GM18498 (cell line): ENCODE results near the gene AXIN1.

Experiments used
- ATAC-seq: cut with Tn5 transposase; IDR thresholded peaks from one replicate; pipeline ENCODE4 v1.9.1; 2021; ENCODE audit warnings: mild to moderate bottlenecking, moderate library complexity; ENCODE audit not compliant: unreplicated experiment

The AXIN1 gene

DNA sequence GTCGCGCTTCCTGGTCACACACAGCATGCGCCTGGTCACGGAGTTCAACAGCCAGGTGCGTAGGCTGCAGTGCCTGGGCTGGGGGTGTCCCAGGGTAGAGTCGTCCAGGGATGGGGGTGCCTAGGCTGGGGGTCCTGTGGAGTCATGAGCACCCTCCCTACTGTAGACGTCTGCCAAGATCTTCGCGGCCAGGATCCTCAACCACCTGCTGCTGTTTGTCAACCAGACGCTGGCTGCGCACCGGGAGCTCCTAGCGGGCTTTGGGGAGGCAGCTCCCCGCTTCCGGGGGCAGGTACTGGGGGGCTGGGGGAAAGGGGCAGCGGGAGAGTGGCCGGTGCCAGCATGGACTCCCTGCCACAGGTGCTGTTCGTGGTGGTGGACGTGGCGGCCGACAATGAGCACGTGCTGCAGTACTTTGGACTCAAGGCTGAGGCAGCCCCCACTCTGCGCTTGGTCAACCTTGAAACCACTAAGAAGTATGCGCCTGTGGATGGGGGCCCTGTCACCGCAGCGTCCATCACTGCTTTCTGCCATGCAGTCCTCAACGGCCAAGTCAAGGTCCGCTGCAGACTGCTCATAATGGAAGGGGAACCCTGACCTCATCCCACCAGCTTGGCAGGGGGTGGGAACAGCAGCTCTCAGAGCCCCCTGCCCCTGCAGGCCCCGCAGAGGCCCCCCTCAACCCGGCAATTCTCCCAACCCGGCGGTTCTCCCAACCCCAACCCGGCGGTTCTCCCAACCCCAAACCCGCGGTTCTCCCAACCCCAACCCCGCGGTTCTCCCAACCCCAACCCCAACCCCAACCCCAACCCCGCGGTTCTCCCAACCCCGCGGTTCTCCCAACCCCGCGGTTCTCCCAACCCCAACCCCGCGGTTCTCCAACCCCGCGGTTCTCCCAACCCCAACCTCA, 67.1 kb downstream of the AXIN1 start:
- ATAC-seq = no peak

DNA sequence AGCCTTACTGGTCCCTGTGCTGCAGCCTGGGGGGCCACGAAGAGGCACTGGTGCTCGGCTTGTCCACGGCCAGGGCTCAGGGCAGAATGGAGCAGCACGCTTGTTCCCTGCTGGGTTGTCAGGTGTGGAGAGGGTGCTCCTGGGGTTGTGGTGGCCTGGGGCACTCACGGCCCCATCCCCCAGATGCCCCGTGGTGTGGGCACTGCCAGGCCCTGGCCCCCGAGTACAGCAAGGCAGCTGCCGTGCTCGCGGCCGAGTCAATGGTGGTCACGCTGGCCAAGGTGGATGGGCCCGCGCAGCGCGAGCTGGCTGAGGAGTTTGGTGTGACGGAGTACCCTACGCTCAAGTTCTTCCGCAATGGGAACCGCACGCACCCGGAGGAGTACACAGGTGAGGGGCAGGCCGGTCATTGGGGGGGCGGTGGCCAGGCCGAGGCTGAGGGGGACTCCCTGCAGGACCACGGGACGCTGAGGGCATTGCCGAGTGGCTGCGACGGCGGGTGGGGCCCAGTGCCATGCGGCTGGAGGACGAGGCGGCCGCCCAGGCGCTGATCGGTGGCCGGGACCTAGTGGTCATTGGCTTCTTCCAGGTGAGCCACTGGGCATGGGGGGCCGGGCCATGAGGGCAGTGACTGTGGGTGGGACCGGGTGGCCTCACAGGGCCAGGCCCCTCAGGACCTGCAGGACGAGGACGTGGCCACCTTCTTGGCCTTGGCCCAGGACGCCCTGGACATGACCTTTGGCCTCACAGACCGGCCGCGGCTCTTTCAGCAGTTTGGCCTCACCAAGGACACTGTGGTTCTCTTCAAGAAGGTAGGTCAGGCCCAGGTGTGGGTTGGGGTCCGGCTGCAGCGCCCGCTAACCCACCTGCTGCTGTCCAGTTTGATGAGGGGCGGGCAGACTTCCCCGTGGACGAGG, 68.1 kb downstream of the AXIN1 start:
- no peak for ATAC-seq

DNA sequence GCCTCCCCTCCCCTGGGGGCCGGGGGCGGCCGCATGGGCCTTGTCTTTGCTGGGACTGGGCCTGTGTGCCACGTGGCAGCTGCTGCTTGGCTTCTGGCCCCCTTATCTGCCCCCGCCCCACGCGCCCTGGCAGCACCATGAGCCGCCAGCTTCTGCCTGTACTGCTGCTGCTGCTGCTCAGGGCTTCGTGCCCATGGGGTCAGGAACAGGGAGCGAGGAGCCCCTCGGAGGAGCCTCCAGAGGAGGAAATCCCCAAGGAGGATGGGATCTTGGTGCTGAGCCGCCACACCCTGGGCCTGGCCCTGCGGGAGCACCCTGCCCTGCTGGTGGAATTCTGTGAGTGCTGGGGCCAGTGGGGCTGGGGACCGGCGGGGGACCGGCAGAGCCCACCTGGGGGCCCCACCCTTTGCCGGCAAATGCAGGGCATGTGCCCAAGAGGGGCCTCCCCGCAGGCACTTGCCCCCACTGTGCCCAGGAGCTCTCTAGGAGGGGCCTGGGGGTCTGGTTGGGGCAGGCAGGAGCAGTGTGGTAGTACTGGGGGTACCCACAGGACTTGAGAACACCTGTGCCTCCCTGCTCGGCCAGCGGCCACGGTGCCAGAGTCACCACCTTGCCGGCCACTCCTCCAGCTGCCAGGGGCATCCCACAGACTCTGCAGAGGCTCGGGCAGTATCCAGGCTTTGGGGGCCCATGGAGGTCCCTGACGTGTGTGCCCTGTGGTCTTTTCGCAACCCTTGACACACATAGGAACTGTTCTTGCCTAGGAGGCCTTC, 69.3 kb downstream of the AXIN1 start, which contains the start of gene PDIA2:
Gene PDIA2, plus strand, starts transcription at position 132 of the 773 bp plus-strand sequence. Its CDS starts 6 bp downstream, at position 138.
- no peak for ATAC-seq

DNA sequence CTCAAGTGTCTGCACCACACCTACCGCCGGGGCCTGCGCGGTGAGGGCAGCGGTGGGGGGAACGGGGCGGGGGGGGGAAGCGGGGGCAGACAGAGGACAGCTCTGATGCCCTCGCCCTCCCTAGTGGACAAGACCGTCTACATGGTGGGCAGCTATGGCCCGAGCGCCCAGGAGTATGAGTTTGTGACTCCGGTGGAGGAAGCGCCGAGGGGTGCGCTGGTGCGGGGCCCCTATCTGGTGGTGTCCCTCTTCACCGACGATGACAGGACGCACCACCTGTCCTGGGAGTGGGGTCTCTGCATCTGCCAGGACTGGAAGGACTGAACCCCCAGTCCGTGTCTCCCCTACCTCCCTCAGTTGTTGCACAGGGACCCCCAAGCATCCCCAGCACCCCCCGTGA, 70.0 kb downstream of the AXIN1 start:
- no peak for ATAC-seq

DNA sequence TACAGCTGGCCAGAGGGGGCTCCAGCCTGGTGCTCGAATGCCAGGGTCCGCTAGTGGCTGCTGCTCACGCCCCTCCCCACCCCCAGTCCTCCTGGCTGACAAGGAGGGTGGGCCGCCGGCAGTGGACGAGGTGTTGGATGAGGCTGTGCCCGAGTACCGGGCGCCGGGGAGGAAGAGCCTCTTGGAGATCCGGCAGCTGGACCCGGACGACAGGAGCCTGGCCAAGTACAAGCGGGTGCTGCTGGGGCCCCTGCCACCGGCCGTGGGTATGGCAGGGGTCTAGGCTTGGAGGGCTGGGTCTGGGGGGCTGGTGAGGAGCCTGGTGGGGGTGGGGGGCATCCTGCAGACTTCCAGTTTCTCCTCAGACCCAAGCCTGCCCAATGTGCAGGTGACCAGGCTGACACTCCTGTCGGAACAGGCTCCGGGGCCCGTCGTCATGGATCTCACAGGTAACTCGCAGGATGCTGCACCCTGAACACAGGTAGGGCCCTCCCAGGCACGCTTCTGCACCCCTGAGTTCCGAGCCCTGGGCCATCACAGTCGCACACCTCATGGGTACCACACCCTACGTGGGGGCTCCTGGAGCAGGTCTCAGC, 70.8 kb downstream of the AXIN1 start:
- ATAC-seq = no peak

DNA sequence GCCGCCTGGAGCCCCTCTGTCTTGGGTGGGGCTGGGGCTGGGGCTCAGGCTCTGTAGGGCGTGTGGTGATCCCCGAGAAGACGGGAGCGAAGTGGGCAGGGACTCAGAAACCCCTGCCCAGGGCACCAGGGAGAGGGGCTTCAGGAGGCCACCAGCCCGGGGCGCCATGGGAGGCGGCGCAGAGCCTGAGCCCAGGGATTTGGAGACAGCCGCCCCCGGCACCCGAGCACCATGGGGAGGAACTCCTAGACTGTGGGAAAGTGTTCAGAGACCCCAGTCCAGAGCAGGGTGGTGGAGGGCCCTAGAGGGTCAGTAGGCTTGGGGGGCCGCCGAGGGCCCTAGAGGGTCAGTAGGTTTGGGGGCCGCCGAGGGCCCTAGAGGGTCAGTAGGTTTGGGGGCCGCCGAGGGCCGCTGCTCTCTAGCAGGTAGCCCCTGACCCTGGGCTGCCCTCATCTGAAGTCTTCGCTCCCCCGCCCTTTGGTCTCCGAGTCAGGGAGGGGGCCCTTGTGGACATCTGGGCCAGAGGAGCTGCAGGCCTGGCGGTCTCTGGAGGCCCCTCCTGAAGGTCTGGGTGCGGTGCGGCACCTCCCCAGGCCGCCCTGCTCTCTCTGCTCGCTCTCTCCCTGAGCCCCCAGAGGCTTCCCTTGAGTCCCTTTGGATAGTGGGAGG, 71.4 kb downstream of the AXIN1 start:
- ATAC-seq = no peak

DNA sequence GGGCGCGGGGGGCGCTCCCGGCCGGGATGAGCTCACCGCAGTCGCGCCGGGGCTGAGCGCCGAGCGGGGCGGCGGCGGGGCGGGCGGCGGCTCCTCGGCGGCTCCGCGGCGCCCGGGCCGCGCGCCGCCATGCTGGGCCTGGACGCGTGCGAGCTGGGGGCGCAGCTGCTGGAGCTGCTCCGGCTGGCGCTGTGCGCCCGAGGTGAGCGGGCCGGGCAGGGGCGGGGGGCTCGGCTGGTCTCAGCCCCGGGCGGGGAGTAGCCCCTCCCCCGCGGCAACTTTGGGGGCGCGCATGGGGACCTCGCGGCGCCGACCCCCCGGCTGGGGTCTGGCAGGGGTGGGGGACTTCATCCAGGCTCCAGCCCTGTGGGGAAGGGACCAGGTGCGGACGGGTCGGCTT, 72.0 kb downstream of the AXIN1 start, which contains the start of gene ARHGDIG:
Gene ARHGDIG, plus strand, starts transcription at position 40 of the 400 bp plus-strand sequence. Its CDS starts 90 bp downstream, at position 130.
- ATAC-seq = no peak

DNA sequence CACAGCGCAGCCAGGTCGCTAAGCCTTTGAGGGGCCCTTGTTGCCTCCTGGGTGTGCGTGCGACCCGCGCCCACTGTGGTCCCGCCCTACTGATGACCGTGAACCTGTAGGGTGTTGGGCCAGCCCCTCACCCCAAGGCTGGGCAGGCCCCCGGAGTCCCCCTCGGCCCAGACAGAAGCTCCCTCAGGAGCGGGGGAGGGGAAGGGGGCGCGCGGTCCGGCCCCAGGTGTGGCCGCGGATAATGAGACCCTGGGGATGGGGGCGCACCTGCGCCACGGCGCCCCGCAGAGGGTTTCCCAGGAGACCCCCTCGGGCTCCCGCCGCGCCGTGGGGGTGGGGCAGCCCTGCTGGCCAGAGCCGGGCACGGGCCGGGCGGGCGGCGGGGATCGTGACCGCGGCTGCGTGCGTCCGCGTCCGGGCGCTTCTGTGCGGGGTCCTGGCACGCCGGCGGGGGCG, 72.5 kb downstream of the AXIN1 start:
- ATAC-seq = no peak

DNA sequence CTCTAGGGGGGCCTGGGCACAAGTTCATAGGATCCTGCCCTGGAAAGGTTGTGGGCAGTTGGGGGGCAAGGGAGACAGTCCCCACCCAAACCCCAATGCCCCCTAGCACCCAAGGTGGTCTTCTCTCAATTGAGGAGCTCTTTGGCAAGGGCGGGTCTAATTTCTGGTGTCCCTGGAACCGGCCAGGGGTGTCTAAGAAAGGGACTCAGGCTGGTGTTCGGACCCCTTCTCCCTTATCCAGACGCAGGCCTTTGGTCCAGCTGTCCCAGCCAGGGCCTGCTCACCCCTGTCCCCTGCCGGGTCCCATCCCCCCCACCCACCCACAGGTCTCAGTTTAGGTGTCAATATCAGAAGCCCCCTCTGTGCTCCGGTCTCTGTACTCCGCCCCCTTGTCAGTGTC, 73.0 kb downstream of the AXIN1 start:
- no peak for ATAC-seq

DNA sequence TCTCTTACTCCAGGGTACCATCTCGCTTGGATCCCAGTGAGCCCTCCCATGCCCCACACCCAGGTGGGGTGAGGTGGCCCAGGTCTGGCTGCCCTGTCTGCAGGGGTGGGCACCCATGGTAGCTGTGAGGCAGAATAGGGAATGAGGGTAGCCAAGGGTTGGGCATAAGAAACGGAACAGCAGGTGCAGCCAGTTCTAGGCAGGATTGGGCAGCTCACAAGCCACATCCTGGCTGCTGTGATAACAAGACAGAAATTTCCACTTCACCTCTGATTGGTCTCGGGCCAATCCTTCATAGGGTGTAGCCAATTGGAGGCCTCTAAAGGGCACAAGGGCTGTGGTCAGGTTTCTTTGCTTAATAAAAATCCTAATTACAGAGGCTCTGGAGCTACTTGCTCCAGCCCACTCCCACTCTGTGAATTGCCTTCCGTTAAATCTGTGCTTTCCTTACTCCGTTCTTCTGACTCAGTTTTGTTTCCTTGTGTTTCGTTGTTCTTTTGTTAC, 73.6 kb downstream of the AXIN1 start:
- no peak for ATAC-seq

DNA sequence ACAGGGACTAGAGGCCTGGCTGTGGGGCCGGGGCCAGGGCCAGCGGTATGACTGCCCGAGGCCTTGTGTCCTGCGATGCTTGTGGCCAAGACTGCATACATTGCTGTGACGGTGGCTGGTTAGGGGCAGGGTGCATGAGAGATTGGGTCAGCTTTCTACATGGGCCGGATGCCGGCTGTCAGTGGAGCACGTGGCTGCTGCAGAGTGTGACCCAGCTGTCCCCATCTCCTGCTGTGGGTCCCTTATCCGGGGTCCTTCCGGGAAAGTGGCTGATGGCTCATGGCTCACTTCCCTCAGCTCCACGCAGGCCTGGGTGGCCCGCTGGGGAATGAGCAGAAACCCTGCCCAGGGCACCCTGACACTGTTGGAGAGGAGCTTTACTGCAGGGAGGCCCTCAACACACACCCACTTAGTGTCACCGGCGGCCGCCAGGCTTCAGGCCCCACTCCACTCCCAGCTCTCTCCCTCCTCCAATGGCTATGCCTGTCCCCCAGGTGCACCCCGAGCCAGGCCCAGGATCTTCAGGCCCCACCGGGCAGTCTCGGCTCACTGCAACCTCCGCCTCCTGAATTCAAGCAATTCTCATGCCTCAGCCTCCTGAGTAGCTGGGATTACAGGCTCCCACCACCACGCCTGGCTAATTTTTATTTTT, 76.0 kb downstream of the AXIN1 start:
- ATAC-seq = no peak

DNA sequence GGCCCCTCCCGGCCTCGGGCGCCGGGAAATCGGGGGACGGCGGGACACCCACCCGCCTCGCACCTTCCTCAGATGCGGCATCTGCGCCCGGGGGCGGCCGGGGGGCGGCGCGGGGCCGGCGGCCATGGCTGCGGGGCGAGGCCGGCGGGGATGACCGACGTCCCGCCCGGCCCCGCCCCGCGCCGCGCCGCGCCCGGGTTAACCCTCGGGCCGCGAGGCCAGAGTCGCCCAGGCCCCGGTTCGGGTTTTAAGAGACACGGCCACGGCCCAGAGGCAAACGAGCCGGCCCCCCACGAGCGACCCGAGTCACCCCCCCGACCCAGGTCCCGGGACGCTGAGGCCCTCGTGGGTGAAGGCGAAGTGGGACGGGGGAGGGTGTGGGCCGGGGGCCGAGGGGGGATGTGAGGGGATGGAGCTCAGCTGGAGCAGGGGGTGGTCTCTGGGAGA, 76.7 kb downstream of the AXIN1 start, which contains the start of gene RGS11:
Gene RGS11, minus strand, starts transcription at position 159 of the 447 bp plus-strand sequence. Its CDS starts 33 bp downstream, at position 126.
- ATAC-seq = no peak

DNA sequence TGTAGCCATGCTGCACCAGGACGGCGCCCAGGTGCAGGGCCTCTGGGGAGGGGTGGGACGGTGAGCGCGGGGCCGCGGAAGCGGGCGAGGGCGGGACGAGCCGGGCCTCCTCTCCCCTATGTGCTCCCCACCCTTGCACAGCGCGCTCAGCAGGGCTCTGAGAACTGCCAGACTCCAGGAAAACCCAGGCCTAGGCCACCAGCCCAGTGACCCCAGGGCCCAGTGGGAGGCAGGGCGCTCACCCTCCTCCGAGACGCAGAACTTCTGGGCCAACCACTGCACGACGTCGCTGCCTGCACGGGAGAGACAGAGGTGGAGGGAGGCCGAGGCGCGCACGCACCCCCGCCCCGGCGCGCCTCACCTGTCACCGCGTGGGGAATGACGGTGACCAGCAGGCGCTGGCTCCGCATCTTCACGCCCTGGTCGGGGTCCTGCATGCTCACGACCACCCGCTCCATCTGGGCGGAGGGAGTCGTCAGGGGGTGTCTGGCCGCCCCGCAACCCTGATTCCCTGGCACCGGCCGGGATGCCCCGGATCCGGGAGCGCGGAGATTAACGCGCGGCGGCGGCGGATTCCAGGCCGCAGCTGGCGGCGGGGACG, 77.4 kb downstream of the AXIN1 start:
- ATAC-seq = no peak

DNA sequence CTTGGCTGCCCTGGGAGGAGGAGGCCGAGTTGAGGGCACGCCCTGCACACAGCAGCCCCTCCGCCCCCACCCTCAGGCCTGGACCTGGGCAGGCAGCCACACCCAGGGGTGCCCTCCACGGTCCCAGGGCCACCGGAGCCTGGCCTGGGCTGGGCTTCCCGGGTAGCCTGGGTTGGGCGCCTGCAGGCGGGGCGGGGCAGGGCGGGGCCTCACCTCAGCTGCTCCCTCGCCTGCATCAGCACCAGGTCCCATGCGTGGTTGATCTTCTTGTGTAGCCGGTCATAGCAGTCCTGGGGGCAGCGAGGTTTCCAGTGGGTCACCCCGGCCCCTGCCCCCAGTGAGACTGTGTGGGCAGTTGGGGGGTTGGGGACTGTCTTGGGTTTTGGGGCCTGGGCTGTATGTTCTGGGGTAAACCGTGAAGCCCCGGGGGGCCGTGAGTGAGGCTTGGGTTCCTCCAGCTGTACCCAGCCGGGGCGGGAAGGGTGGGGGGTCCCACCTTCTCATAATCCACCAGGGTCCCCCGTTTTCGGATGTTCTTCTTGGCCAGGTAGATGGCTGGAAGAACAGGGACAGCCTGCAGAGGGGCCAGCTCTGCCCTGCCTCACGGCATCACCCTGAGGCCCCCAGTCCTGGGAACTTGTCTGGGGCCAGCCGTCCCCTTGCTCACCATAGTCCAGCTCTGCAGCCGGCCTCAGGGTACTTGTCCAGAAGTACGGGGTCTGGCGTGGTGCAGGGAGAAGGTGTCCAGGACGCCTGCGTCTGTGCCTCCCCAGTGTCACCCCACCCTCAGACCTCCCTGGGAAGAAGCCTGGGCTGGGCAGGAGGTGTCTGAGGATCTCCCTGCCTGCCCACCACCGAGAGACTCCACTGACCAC, 78.7 kb downstream of the AXIN1 start:
- no peak for ATAC-seq

DNA sequence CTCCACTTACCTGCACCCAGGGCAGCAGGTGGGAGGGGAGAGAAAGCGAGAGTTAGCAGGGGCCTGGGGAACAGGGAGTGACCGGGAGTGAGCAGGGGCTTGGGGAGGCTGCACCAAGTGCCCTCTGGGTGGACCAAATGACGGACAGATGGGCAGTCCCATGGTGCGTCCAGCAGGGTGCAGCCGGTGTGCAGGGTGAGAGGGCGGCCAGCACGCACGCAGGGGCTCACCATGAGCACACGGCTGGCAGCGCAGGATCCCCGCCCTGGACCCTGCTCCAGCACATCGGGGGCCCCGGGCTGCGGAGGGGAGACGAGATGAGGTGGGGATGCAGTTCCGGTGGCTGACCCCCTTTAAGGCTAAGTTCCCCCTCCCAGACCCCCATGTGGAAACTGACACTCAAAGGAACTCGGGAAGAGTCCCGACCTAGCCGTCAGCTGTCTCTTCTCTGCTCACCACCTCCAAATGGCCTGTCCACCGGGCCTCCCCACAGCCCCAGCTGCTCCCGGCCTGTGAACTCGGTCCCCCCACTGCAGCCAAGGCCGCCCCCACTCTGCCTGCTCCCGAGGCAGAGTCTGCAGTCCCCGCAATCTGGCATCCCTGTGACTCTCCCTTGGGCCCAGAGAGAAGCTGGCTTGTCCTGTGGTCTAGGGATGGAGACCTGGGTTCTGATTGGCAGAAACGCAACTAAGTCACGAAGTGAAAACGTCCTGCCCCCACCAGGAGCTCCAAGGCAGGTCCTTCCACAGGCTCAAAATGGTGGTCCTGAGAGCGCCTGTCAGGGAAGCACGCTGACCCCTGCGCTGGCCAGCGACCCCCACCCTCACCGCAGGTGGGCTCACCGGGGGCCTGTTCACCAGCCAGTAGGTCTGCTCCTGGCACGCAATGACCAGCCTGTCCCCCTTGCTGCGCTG, 79.6 kb downstream of the AXIN1 start:
- ATAC-seq = no peak
